WTC11 (cell line): ENCODE data around the gene GCC2. TPM values are rescaled to one million over a fixed set of nuclear protein-coding genes. Genes with fewer than 3 reads are reported as not detected.

Experiments used
- ATAC-seq: fragments of 200-7000 bp; cut with Tn5 transposase; 2 replicates; pipeline ENCODE4 v1.10.0; 2021; ENCODE audit warnings: mild to moderate bottlenecking, moderate library complexity
- CTCF ChIA-PET: fragments of 300-600 bp; sonication (Branson Sonifier 250); formaldehyde crosslinking; loops from one replicate; lab custom pipeline; 2021; ENCODE audit warnings: antibody characterized with exemption; lab: Charles Lee
- POLR2A ChIA-PET: fragments of 350-600 bp; sonication (Branson Sonifier 250); formaldehyde crosslinking; loops from one replicate; lab custom pipeline; 2021; ENCODE audit warnings: antibody characterized with exemption; lab: Charles Lee
- DNase-seq: peaks from one replicate; pipeline ENCODE4 v3.0.0; 2021; ENCODE audit warnings: low spot score
- H3K27ac Mint-ChIP-seq: 2 replicates; pipeline ENCODE4 v1.8.0; 2021; ENCODE audit warnings: mixed read lengths
- H3K27me3 Mint-ChIP-seq: 2 replicates; pipeline ENCODE4 v1.8.0; 2021; ENCODE audit warnings: low read depth, mild to moderate bottlenecking, moderate library complexity, mixed read lengths
- H3K36me3 Mint-ChIP-seq: 2 replicates; pipeline ENCODE4 v1.8.0; 2021; ENCODE audit warnings: mixed read lengths
- H3K4me1 Mint-ChIP-seq: 2 replicates; pipeline ENCODE4 v1.8.0; 2022; ENCODE audit warnings: mixed read lengths
- H3K4me3 Mint-ChIP-seq: 2 replicates; pipeline ENCODE4 v1.8.0; 2021; ENCODE audit warnings: mild to moderate bottlenecking, moderate library complexity, mixed read lengths
- H3K9me3 Mint-ChIP-seq: 2 replicates; pipeline ENCODE4 v1.8.0; 2021; ENCODE audit warnings: mixed read lengths
- AR ChIP-seq: fragments of 250-450 bp; sonication (Bioruptor Pico); IDR thresholded peaks from 2 replicates; pipeline ENCODE4 v1.9.0; 2021; ENCODE audit warnings: mild to moderate bottlenecking
- ATF2 ChIP-seq: sonication (generic); formaldehyde crosslinking; IDR thresholded peaks from 2 replicates; pipeline ENCODE4 v1.8.1; 2022; ENCODE audit warnings: low read depth, missing genetic modification reagents, borderline replicate concordance
- ATF3 ChIP-seq: sonication (generic); formaldehyde crosslinking; conservative IDR thresholded peaks from 2 replicates; pipeline ENCODE4 v1.8.1; 2022; ENCODE audit warnings: mild to moderate bottlenecking, missing genetic modification reagents
- CTCF ChIP-seq: fragments of 200-600 bp; IDR thresholded peaks from 2 replicates; pipeline ENCODE4 v1.8.0; 2022; ENCODE audit warnings: antibody characterized with exemption
- FOXP1 ChIP-seq: sonication (generic); formaldehyde crosslinking; IDR thresholded peaks from 2 replicates; pipeline ENCODE4 v1.8.0; 2022; ENCODE audit warnings: missing genetic modification reagents, mild to moderate bottlenecking, moderate library complexity, borderline replicate concordance
- JUN ChIP-seq: sonication (generic); formaldehyde crosslinking; IDR thresholded peaks from 2 replicates; pipeline ENCODE4 v1.8.0; 2023; ENCODE audit warnings: mild to moderate bottlenecking, missing genetic modification reagents
- NFATC4 ChIP-seq: fragments of 250-450 bp; sonication (Bioruptor Pico); IDR thresholded peaks from 2 replicates; pipeline ENCODE4 v1.9.0; 2021; ENCODE audit warnings: mild to moderate bottlenecking
- NFE2L1 ChIP-seq: sonication (generic); formaldehyde crosslinking; IDR thresholded peaks from 2 replicates; pipeline ENCODE4 v1.8.1; 2023; ENCODE audit warnings: missing genetic modification reagents
- NR1H2 ChIP-seq: sonication (generic); formaldehyde crosslinking; IDR thresholded peaks from 2 replicates; pipeline ENCODE4 v1.9.0; 2021; ENCODE audit warnings: mild to moderate bottlenecking, moderate library complexity, missing genetic modification reagents
- NR3C1 ChIP-seq: sonication (generic); formaldehyde crosslinking; conservative IDR thresholded peaks from 2 replicates; pipeline ENCODE4 v1.8.1; 2023; ENCODE audit warnings: low read depth, mild to moderate bottlenecking, missing genetic modification reagents
- RORB ChIP-seq: fragments of 250-450 bp; sonication (Bioruptor Pico); IDR thresholded peaks from 2 replicates; pipeline ENCODE4 v1.9.0; 2021; ENCODE audit warnings: mild to moderate bottlenecking
- SMAD4 ChIP-seq: sonication (generic); formaldehyde crosslinking; IDR thresholded peaks from 2 replicates; pipeline ENCODE4 v1.8.0; 2022; ENCODE audit warnings: mild to moderate bottlenecking, missing genetic modification reagents
- STAT6 ChIP-seq: sonication (generic); formaldehyde crosslinking; conservative IDR thresholded peaks from 2 replicates; pipeline ENCODE4 v1.8.1; 2023; ENCODE audit warnings: mild to moderate bottlenecking, low read depth, missing genetic modification reagents, moderate library complexity
- TCF7 ChIP-seq: sonication (generic); formaldehyde crosslinking; IDR thresholded peaks from 2 replicates; pipeline ENCODE4 v1.8.0; 2022; ENCODE audit warnings: mild to moderate bottlenecking, low read depth, missing genetic modification reagents, moderate library complexity
- USF1 ChIP-seq: sonication (generic); formaldehyde crosslinking; IDR thresholded peaks from 2 replicates; pipeline ENCODE4 v1.8.0; 2022; ENCODE audit warnings: mild to moderate bottlenecking, missing genetic modification reagents
- ZBTB21 ChIP-seq: sonication (generic); formaldehyde crosslinking; IDR thresholded peaks from 2 replicates; pipeline ENCODE4 v1.8.1; 2023; ENCODE audit warnings: mild to moderate bottlenecking, missing genetic modification reagents, borderline replicate concordance
- ZNF512 ChIP-seq: sonication (generic); formaldehyde crosslinking; IDR thresholded peaks from 2 replicates; pipeline ENCODE4 v1.8.1; 2022; ENCODE audit warnings: missing genetic modification reagents, borderline replicate concordance
- ZSCAN18 ChIP-seq: fragments of 250-450 bp; sonication (Bioruptor Pico); IDR thresholded peaks from 2 replicates; pipeline ENCODE4 v2.1.2; 2022; ENCODE audit warnings: mild to moderate bottlenecking, moderate library complexity
- total RNA-seq: library from RNA; stranded (reverse); gene quantifications from 3 replicates; pipeline ENCODE4 v1.2.3, GENCODE V29; 2021

GCC2 gene
- total RNA-seq, 1 experiment from 2014 or later = 66.5 TPM

GRCh38 chr2:108418416-108418815 is 30.6 kb upstream of the GCC2 start (continued):
- TF ChIP-seq USF1 (CRISPR knock-in tag) = no peak
- TF ChIP-seq RORB = no peak
- TF ChIP-seq ATF3 (CRISPR knock-in tag) = no peak
- TF ChIP-seq JUN (CRISPR knock-in tag) = no peak

- DNase-seq = no peak
- H3K36me3 Mint-ChIP-seq = no peaks in the 10 kb centered on the region
- no peak for TF ChIP-seq ZSCAN18 (CRISPR knock-in tag)
- no peak for TF ChIP-seq ZNF512
- no peak for TF ChIP-seq TCF7 (CRISPR knock-in tag)
- no peak for TF ChIP-seq FOXP1
- no peak for TF ChIP-seq NR3C1 (CRISPR knock-in tag)
- TF ChIP-seq CTCF = no peak
- TF ChIP-seq STAT6 (CRISPR knock-in tag) = no peak
- no peak for TF ChIP-seq NFATC4
- TF ChIP-seq NR1H2 (CRISPR knock-in tag) = no peak
- no peak for TF ChIP-seq SMAD4
- TF ChIP-seq AR (CRISPR knock-in tag) = no peak
- TF ChIP-seq NFE2L1 = no peak
- no peak for TF ChIP-seq ATF2 (CRISPR knock-in tag)
- TF ChIP-seq ZBTB21 (CRISPR knock-in tag) = no peak
- TF ChIP-seq, all 79 proteins: peak for 0
- Mint-ChIP-seq H3K27ac (no peak overlapping the region), H3K27me3 (no peaks in the 10 kb centered on the region), H3K4me1 (peaks cover 4% of the 10 kb centered on the region), H3K4me3 (no peak overlapping the region), H3K9me3 (no peaks in the 10 kb centered on the region)
- ChIA-PET CTCF (interaction anchor here (0.5 kb wide), 1 partner anchor 935 kb away, joined by 4 read pairs; no protein-coding TSS in a partner anchor), POLR2A (no interaction called here)
- ATAC-seq = no peak
These were observed 25.9 kb upstream of the GCC2 start for GRCh38 chr2:108423067-108423466.
